K562 (cell line): ENCODE data around the gene ZNHIT2. TPM values are rescaled to one million over a fixed set of nuclear protein-coding genes. Genes with fewer than 3 reads are reported as not detected.

ENCODE experiments used
- ARNT ChIP-seq, 2 experiments: fragments of 450-650 bp; IDR thresholded peaks; 2 replicates each; pipeline ENCODE4 v1.6.1; 2016; ENCODE audit warnings: mild to moderate bottlenecking in 1 of 2
- EP400 ChIP-seq: fragments of 450-650 bp; IDR thresholded peaks from 2 replicates; pipeline ENCODE4 v1.6.1; 2017; ENCODE audit warnings: antibody characterized with exemption, mild to moderate bottlenecking, moderate library complexity
- KAT7 ChIP-seq: sonication (generic); formaldehyde crosslinking; IDR thresholded peaks from 2 replicates; pipeline ENCODE4 v1.8.0; 2022; ENCODE audit warnings: missing genetic modification reagents, mild to moderate bottlenecking, borderline replicate concordance
- NFRKB ChIP-seq: fragments of 450-650 bp; IDR thresholded peaks from 2 replicates; pipeline ENCODE4 v1.6.1; 2016; ENCODE audit warnings: low read depth
- PCBP2 ChIP-seq: fragments of 200-400 bp; formaldehyde crosslinking; IDR thresholded peaks from 2 replicates; pipeline ENCODE4 v1.6.1; 2018; ENCODE audit warnings: low read length, low read depth, mild to moderate bottlenecking, moderate library complexity; ENCODE audit not compliant: poor library complexity, severe bottlenecking
- SAFB ChIP-seq: fragments of 200-400 bp; formaldehyde crosslinking; IDR thresholded peaks from 2 replicates; pipeline ENCODE4 v1.6.1; 2017; ENCODE audit warnings: low read depth, low read length, borderline replicate concordance
- SNRNP70 ChIP-seq: fragments of 200-400 bp; formaldehyde crosslinking; optimal IDR thresholded peaks from 2 replicates; pipeline ENCODE3; 2017; ENCODE audit warnings: low read depth, low read length
- SRSF1 ChIP-seq: fragments of 200-400 bp; formaldehyde crosslinking; IDR thresholded peaks from 2 replicates; pipeline ENCODE4 v1.6.1; 2017; ENCODE audit warnings: mild to moderate bottlenecking, low read depth, low read length, moderate library complexity
- TAF15 ChIP-seq: fragments of 200-400 bp; formaldehyde crosslinking; IDR thresholded peaks from 2 replicates; pipeline ENCODE4 v1.6.1; 2017; ENCODE audit warnings: mild to moderate bottlenecking, low read depth, low read length, moderate library complexity
- TAF9B ChIP-seq: fragments of 450-650 bp; IDR thresholded peaks from 2 replicates; pipeline ENCODE4 v1.6.1; 2018; ENCODE audit warnings: mild to moderate bottlenecking; ENCODE audit not compliant: partially characterized antibody
- ZKSCAN3 ChIP-seq: fragments of 250-450 bp; sonication (Bioruptor Pico); IDR thresholded peaks from 2 replicates; pipeline ENCODE4 v1.4.0; 2020
- ZNF23 ChIP-seq: fragments of 250-450 bp; sonication (Bioruptor Pico); IDR thresholded peaks from 2 replicates; pipeline ENCODE4 v1.4.0; 2020; ENCODE audit warnings: mild to moderate bottlenecking
- ZNF253 ChIP-seq: fragments of 250-450 bp; sonication (Bioruptor Pico); conservative IDR thresholded peaks from 2 replicates; pipeline ENCODE4 v1.6.1; 2021; ENCODE audit warnings: mild to moderate bottlenecking
- ZNF830 ChIP-seq: fragments of 250-450 bp; sonication (Bioruptor Pico); IDR thresholded peaks from 2 replicates; pipeline ENCODE4 v1.5.0; 2021; ENCODE audit warnings: mild to moderate bottlenecking
- polyA plus RNA-seq, 8 experiments: library from polyadenylated mRNA; depleted of rRNA in 4 of 8; stranded (reverse) in 5 of 8; unstranded in 3 of 8; fragments of >200 nt; fragmentation: Nextera tagmentation in 2 of 8; fragmentation: Illumina TruSeq in 1 of 8; extraction: Ambion mirVana in 2 of 8; extraction: Trizol in 1 of 8; gene quantifications; 2 replicates each; pipeline versions ENCODE4 v1.2.1 to v1.2.3, GENCODE V29; 2011 to 2014; ENCODE audit warnings: inconsistent platforms in 1 of 8, missing spikeins in 1 of 8
- total RNA-seq, 7 experiments: library from RNA; depleted of rRNA in 6 of 7; stranded (reverse); fragments of >200 nt in 6 of 7; fragmentation: Illumina TruSeq in 2 of 7; extraction: Trizol in 2 of 7; gene quantifications; 2 replicates each; pipeline versions ENCODE4 v1.2.1 to v1.2.3, GENCODE V29; 2011 to 2021; ENCODE audit warnings: low replicate concordance in 1 of 7
- TF ChIP-seq, protein P1 (sequence below): fragments of 250-450 bp; sonication (Bioruptor Pico); IDR thresholded peaks from 2 replicates; pipeline ENCODE4 v1.8.0; 2021; ENCODE audit warnings: borderline replicate concordance, mild to moderate bottlenecking, moderate library complexity; ENCODE audit not compliant: poor library complexity, severe bottlenecking
- TF ChIP-seq, protein P2 (sequence below), 2 experiments: fragments of 450-650 bp; IDR thresholded peaks; 2 replicates each; pipeline ENCODE4 v1.6.1; 2018; ENCODE audit warnings: mild to moderate bottlenecking in 2 of 2, low read depth in 1 of 2; ENCODE audit not compliant: partially characterized antibody in 2 of 2
- TF ChIP-seq, protein P3 (sequence below), 2 experiments: fragments of 200-800 bp in 1 of 2; sonication (Bioruptor generic) in 1 of 2; sonication (generic) in 1 of 2; formaldehyde crosslinking in 1 of 2; IDR thresholded peaks in 1 of 2; conservative IDR thresholded peaks in 1 of 2; 2 replicates each; pipeline versions ENCODE4 v1.5.0 to v1.6.1; 2016 to 2020; ENCODE audit warnings: missing compliant biosample characterization in 1 of 2, missing genetic modification characterization in 1 of 2, missing genetic modification reagents in 1 of 2
- TF ChIP-seq, protein P4 (sequence below): sonication (generic); formaldehyde crosslinking; IDR thresholded peaks from 2 replicates; pipeline ENCODE4 v1.8.0; 2023; ENCODE audit warnings: mild to moderate bottlenecking, missing genetic modification reagents

The ZNHIT2 gene
- total and polyA plus RNA-seq, 9 of the 15 experiments (the other 6 are each of a cell fraction or from before 2014, with no cell fraction given): 0.08 to 39.0 (median 2.5) TPM

DNA sequence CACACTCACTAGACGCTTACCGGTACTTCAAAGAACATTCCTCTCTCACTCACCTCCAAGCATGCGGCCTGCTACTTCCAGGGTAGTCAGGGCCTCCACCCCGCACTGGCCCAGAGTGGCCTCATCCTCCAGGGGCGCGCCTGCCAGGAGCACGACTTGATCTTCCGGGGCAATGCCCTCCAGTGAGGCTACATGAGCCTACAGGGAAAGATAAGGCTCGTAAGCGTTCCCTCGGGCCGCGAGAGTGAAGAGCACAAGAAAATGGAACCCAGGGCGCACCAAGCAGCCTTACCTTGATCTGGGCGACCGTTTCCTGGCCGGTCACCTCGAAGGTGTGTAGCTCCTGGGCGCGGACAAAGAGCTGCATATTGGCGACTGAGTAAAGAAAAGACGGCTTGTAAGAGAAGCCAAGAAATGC is 4.0 kb upstream of the ZNHIT2 start (continued):
- TF ChIP-seq SNRNP70 (no peak), ZNF23 (no peak), ZKSCAN3 (CRISPR knock-in tag) (no peak), KAT7 (0 out of 2 replicates have a peak, but pooled peaks have one; percentile 92), SAFB (no peak), PCBP2 (no peak), TAF15 (no peak), ZNF830 (CRISPR knock-in tag) (no peak), NFRKB (no peak; the same call in 1 of the 2 replicates), ARNT (IDR thresholded peaks at IDR 0.05) (0 out of 4 replicates have a peak, but pooled peaks of 1 of the 2 experiments have one; percentile 47), TAF9B (no peak), ZNF253 (CRISPR knock-in tag) (no peak), SRSF1 (no peak), EP400 (no peak)
- TF ChIP-seq, protein P1, sequence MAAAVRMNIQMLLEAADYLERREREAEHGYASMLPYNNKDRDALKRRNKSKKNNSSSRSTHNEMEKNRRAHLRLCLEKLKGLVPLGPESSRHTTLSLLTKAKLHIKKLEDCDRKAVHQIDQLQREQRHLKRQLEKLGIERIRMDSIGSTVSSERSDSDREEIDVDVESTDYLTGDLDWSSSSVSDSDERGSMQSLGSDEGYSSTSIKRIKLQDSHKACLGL (CRISPR knock-in tag): no peak
- TF ChIP-seq, protein P2, sequence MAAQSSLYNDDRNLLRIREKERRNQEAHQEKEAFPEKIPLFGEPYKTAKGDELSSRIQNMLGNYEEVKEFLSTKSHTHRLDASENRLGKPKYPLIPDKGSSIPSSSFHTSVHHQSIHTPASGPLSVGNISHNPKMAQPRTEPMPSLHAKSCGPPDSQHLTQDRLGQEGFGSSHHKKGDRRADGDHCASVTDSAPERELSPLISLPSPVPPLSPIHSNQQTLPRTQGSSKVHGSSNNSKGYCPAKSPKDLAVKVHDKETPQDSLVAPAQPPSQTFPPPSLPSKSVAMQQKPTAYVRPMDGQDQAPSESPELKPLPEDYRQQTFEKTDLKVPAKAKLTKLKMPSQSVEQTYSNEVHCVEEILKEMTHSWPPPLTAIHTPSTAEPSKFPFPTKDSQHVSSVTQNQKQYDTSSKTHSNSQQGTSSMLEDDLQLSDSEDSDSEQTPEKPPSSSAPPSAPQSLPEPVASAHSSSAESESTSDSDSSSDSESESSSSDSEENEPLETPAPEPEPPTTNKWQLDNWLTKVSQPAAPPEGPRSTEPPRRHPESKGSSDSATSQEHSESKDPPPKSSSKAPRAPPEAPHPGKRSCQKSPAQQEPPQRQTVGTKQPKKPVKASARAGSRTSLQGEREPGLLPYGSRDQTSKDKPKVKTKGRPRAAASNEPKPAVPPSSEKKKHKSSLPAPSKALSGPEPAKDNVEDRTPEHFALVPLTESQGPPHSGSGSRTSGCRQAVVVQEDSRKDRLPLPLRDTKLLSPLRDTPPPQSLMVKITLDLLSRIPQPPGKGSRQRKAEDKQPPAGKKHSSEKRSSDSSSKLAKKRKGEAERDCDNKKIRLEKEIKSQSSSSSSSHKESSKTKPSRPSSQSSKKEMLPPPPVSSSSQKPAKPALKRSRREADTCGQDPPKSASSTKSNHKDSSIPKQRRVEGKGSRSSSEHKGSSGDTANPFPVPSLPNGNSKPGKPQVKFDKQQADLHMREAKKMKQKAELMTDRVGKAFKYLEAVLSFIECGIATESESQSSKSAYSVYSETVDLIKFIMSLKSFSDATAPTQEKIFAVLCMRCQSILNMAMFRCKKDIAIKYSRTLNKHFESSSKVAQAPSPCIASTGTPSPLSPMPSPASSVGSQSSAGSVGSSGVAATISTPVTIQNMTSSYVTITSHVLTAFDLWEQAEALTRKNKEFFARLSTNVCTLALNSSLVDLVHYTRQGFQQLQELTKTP (IDR thresholded peaks at IDR 0.05; ENCODE audit: low read depth in 1 of 2, partially characterized antibody in 2 of 2): peak in 1 of 2 experiments; percentile 33
- TF ChIP-seq, protein P3, sequence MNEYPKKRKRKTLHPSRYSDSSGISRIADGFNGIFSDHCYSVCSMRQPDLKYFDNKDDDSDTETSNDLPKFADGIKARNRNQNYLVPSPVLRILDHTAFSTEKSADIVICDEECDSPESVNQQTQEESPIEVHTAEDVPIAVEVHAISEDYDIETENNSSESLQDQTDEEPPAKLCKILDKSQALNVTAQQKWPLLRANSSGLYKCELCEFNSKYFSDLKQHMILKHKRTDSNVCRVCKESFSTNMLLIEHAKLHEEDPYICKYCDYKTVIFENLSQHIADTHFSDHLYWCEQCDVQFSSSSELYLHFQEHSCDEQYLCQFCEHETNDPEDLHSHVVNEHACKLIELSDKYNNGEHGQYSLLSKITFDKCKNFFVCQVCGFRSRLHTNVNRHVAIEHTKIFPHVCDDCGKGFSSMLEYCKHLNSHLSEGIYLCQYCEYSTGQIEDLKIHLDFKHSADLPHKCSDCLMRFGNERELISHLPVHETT (CRISPR knock-in tag; conservative IDR thresholded peaks at IDR 0.05 in 1 of 2, IDR thresholded peaks at IDR 0.05 in 1 of 2): no peak
- TF ChIP-seq, protein P4, sequence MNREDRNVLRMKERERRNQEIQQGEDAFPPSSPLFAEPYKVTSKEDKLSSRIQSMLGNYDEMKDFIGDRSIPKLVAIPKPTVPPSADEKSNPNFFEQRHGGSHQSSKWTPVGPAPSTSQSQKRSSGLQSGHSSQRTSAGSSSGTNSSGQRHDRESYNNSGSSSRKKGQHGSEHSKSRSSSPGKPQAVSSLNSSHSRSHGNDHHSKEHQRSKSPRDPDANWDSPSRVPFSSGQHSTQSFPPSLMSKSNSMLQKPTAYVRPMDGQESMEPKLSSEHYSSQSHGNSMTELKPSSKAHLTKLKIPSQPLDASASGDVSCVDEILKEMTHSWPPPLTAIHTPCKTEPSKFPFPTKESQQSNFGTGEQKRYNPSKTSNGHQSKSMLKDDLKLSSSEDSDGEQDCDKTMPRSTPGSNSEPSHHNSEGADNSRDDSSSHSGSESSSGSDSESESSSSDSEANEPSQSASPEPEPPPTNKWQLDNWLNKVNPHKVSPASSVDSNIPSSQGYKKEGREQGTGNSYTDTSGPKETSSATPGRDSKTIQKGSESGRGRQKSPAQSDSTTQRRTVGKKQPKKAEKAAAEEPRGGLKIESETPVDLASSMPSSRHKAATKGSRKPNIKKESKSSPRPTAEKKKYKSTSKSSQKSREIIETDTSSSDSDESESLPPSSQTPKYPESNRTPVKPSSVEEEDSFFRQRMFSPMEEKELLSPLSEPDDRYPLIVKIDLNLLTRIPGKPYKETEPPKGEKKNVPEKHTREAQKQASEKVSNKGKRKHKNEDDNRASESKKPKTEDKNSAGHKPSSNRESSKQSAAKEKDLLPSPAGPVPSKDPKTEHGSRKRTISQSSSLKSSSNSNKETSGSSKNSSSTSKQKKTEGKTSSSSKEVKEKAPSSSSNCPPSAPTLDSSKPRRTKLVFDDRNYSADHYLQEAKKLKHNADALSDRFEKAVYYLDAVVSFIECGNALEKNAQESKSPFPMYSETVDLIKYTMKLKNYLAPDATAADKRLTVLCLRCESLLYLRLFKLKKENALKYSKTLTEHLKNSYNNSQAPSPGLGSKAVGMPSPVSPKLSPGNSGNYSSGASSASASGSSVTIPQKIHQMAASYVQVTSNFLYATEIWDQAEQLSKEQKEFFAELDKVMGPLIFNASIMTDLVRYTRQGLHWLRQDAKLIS: peak; percentile 2; the same call in 1 of the 2 replicates
